Right ventricle myocardium inferior (tissue), 1 donor: ENCODE results near the gene TMEM258. TPM values are rescaled to one million over a fixed set of nuclear protein-coding genes. Genes with fewer than 3 reads are reported as not detected.

Source experiments
- ATAC-seq: fragments of 200-7000 bp; cut with Tn5 transposase; one replicate; pipeline ENCODE4 v1.9.1; 2020; ENCODE audit warnings: mild to moderate bottlenecking, moderate library complexity
- DNase-seq: peaks from one replicate; pipeline ENCODE4 v3.0.0; 2021; ENCODE audit errors: missing footprints
- intact Hi-C: fragments of 100-400 bp; cut with DNase I; formaldehyde crosslinking; loops from one replicate; pipeline ENCODE4 v1.11.0; 2022
- total RNA-seq: library from RNA; stranded (reverse); fragmentation: NEBNext Ultra II Directional; extraction: Animal tissue kit (Norgen Biotek cat#: 25700); gene quantifications from one replicate; pipeline ENCODE4 v1.2.1, GENCODE V29; 2021
- donor health status: DM: no; HTN: yes; CAD: no; lungs with severe emphysema.

Gene TMEM258
- total RNA-seq, 1 donor from 2014 or later: 130 TPM

DNA sequence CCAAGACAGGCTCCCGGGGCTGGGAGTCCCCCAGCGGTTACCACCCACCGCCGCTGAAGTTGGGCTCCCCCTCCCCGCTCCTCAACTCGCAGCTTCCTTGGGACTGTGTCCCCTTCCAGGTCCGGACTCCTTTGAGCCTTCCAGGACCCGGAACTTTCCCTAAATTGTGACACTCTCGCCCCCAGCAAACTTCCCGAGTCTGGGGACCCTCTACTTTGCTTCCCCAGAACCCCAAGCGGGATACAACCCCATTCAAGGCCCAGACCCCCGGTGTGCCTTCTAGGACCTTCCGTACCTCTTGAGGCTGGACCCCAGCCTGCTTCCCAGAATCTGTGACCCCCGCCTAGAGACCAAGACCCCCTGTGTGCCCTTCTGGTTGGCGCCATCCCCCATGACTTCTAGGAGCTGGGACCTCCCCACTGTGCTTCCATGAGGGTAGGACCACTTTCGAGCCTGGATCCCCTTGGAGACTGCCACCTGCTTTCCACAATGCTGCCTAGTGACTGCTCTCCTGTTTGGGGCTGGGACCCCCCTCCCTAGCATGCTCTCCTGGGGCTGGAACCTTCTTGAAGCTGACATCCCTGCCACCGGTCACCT is 39.4 kb downstream of the TMEM258 start:
- intact Hi-C loops: loop anchor here (2.0 kb wide), 1 partner anchor 356 kb away; no protein-coding TSS in a partner anchor

DNA sequence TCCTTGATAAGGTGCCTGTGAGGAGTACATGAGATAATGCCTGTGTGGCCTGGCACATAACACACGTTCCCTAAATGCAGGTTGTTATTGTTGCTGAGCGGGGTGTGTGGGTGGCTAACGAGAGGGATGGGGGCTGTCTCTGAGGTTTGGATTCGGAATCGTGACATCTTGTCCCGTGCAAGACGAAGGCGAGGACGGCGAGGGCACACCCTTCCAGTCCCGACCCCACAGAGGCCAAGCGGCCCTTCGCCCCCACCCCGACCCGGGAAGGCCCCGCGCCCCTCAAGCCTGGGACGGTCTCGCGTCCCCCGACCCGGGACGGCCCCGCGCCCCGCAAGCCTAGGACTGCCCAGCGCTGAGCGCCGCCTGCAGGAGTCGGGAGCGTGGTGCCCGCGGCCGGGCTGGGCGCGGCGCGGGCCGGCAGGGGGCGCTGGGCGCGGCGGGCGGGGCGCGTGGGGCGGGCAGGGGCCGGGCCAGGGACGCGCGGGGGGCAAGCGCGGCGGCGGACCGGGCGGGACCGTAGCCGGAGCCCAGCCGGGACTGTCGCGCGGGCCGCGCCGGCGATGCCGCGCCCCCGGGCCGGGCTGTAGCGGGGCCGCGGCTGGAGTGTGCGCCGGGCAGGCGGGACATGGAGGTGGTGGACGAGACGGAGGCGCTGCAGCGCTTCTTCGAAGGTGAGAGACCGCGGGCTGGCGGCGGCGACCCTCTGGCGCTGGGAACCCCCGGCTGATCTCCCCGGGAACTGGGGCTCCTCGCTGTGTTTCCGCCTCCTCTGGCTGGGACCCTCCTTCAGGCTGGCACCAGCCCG is 40.1 kb downstream of the TMEM258 start, which contains the start of gene MYRF:
Gene MYRF, plus strand, starts transcription at position 520 of the 808 bp plus-strand sequence. Its CDS starts 109 bp downstream, at position 629.
- intact Hi-C loops: loop anchor here (2.0 kb wide), 1 partner anchor 356 kb away; no protein-coding TSS in a partner anchor
- DNase-seq: no peak
- peak; percentile 42 for ATAC-seq

More for the DNA sequence above, 39.4 kb downstream of the TMEM258 start:
- no peak for ATAC-seq
- DNase-seq: no peak

DNA sequence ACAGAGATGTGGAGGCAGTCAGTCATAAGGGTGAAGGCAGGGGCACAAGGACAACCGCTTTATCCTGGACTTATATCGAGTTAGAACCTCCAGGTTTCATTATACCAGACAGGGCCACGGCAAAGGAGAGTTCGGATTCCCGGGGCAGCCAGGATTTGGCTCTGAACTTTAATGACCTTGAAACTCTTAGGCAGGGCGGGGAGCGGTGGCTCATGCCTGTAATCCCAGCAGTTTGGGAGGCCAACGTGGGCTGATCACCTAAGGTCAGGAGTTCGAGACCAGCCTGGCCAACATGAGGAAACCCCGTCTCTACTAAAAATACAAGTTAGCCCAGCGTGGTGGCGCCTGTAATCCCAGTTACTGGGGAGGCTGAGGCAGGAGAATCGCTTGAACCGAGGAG is 41.0 kb downstream of the TMEM258 start:
- ATAC-seq: no peak
- intact Hi-C loops: no loop called here

DNA sequence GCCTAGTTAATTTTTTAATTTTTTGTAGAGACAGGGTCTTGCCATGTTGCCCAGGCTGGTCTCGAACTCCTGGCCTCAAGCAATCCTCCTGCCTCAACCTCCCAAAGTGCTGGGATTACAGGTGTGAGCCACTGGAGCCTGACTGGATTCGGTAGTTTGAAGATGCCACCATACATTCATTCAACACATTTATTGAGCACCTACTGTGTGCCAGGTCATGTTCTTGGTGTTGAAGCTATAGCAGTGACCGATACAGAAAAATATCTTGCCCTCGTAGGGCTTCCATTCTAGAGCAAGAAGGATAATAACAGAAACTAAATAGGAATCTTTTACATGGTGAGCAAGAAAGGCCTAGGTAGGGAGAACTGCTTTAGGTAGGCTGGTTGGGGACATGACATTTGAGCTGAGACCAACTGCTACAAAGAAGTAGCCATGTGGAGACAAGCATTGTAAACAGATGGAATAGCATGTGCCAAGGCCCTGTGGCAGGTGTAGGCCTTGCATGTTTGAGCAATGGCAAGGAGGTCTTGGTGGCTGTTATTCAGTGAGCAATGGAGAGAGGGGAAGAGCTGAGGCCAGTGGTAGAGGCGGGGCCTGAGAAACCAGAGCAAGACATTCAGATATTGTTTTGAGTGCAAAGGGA is 41.6 kb downstream of the TMEM258 start:
- ATAC-seq (no peak), DNase-seq (no peak)
- intact Hi-C loops: no loop called here

More for the DNA sequence above, 41.0 kb downstream of the TMEM258 start:
- DNase-seq: no peak

DNA sequence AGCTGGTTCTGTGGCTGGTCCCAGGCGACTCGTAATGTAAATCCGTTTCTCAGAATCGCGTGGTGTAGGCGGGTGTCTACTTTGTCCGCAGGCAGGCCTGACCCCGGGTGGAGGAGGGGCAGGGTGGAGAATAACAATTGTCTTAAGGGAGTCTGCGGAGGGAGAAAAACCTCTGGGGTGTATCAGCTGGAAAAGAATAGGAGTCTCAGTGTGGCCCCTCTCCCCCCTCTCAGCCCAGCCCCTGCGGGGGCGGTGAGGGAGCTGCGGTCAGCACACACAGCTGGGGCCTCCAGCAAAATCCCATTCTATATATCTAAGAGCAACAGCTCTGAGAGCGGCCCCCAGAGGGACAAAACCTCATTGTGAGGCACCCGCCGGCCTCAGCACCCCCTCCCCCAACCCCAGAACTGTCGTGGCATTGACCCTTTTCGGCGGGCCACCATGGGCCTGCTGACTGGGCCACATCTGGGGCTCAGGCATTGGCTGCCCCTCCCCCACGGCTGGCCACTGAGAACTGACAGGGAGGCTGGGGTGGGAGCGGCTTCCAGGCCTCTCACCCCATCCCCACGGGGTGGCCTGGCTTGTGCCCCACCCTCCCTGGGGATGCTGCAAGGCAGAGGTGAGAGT is 42.7 kb downstream of the TMEM258 start:
- intact Hi-C loops: no loop called here
- DNase-seq: no peak
- no peak for ATAC-seq

DNA sequence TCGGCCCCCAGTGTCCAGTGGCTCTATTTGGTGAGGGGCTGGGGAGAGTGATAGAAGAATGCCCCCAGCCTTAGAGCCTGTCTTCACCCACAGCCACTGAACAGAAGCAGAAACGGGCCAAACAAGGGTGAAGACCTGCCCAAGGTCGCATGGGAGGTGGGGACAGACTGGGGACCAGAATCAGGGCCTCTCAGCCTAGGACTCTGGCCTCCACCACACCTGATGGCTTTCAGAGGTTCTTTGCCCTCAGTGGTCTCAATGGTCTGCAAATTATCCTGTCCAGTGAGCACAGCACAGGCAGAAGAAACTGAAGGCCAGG is 44.5 kb downstream of the TMEM258 start:
- no peak for DNase-seq
- peak; percentile 22 for ATAC-seq
- intact Hi-C loops: no loop called here

DNA sequence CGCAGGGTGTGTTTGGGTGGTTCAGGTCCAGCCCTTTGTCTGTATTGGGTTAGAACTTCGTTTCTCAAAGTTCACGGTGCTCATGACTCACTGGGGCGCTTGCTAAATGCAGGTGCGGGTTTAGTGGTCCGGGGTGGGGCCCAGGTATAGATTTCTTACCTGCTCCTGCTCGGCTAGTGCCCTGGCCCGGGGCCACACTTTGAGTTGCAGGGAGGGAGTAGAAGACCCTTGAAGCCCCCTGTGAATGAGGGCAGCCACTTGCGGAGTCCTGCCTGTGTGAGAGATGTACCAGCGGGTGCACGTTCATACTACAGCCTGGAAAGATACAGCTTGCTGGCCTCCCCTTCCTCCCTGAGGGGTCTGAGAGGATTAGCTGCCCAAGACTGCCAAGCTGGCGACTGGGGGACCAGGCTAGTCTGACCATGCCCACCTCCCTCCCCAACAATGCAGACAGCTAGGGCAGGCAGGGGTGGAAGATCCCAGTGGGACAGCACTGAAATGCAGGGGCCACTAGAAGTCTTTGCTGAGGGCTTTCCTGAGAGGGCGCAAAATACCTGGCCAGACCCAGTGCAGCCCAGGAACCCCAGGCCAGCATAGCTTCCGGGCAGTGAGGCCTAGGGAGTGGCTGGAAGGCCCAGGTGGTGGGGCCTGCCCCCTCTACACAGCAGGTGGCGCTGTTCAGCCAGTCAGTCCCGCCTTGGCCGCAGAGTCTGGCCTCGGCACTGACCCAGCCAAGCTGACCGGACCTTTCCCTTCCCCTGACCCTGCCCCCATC is 45.0 kb downstream of the TMEM258 start:
- intact Hi-C loops: no loop called here

DNA sequence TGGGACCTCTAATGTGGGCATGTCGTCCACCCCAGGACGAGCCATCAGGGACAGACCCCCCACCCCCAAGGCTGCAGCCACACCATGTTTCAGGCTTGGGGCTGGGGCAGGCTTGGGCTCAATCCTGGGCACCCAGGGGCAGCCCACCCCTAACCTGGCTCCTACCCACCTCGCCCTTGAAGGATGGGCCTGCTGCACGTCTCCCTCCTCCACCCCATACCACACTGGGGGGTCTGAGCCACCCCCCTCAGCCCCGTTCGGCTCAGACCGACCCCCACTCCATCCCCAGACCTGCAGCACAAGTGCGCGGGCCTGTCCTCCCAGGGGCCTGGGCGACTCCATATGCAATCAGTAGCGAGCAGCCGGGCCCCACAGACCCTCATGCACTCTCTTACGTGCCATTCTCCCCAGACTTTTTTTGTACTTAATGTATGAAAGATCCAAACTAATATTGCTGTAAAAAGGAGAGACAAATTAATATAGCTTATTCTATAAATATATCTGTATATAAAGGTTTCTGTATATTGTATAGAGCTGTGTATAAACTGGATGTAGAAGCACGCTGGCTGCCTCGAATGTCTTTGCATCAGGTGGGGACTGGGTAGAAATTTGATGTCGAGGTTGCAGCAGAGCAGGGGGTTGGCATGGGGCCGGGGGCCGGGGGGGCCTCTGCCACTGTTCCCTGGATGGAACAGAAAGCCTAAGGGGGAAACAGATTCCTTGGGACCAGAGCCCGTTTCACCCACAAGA is 45.8 kb downstream of the TMEM258 start:
- intact Hi-C loops: no loop called here
- no peak for ATAC-seq
- no peak for DNase-seq

More for the DNA sequence above, 45.0 kb downstream of the TMEM258 start:
- peak; percentile 83 for ATAC-seq
- DNase-seq: peak; percentile 88

DNA sequence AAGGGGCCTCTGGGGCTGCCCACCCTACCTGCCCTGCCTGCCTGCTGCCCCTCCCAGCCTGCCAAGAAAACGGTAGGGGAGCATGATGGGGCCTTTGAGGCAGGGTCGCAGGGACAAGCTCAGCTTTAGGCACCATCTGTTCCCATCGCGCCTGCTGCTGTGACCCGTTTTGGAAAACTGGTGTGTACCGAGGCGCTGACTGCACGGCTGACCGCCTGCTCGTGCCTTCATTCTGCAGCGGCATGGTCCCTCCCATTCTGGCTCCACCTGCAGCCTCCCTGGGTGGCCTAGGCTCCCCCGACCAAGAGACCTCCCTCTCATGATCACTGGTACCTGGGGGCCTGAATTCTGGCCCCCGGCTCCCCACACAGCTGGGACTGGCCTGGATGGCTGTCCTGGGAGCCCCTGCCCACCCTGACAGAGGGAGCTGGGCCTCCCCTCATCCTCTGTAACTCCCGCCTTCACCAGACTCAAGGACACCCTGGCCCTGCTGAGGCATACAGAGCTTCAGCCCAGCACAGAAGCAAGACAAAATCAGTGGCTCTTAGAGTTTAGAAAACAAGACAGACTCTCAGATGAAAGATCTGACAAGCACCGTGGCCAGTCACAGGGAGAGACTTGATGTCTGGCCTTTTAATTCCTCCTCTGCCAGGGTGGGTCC is 46.5 kb downstream of the TMEM258 start:
- intact Hi-C loops: no loop called here
- no peak for ATAC-seq
- no peak for DNase-seq

DNA sequence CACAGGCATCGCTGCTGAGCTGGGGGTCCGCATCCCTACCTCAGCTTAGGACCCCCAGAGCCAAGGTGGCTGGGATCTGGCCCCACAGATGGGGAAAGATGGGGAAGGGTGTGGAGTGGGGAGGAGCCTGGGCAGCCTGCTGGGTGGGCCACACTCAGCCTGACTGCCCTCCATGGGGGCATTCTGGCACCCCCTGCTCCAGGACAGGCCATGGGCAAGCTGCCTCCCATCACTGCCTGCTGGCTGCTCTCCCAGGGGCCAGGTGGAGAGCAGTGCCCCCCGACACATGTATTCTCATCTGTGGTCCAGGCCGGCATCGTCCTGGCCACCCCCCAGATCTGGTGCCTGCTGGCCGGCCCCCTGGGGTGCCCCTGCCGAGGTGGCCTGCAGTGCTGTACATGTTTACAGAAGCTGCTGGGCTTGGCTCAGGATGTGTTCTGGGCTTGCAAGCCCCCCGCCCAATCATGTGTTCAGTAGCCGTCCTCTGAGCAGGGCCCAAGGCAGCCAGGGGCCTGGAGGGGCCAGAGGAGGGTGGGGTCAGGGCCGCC is 47.7 kb downstream of the TMEM258 start:
- ATAC-seq: no peak
- intact Hi-C loops: no loop called here

DNA sequence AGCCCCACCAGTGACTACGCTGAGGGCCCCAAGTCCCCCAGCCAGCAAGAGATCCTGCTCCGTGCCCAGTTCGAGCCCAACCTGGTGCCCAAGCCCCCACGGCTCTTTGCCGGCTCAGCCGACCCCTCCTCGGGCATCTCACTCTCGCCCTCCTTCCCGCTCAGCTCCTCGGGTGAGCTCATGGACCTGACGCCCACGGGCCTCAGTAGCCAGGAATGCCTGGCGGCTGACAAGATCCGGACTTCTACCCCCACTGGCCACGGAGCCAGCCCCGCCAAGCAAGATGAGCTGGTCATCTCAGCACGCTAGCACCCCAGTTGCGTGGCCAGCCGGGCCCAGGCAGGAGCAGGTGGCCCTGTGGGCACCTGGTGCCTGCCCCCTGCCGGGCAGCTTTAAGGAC is 48.2 kb downstream of the TMEM258 start:
- intact Hi-C loops: no loop called here
- ATAC-seq (no peak), DNase-seq (no peak)

More for the DNA sequence above, 47.7 kb downstream of the TMEM258 start:
- no peak for DNase-seq

DNA sequence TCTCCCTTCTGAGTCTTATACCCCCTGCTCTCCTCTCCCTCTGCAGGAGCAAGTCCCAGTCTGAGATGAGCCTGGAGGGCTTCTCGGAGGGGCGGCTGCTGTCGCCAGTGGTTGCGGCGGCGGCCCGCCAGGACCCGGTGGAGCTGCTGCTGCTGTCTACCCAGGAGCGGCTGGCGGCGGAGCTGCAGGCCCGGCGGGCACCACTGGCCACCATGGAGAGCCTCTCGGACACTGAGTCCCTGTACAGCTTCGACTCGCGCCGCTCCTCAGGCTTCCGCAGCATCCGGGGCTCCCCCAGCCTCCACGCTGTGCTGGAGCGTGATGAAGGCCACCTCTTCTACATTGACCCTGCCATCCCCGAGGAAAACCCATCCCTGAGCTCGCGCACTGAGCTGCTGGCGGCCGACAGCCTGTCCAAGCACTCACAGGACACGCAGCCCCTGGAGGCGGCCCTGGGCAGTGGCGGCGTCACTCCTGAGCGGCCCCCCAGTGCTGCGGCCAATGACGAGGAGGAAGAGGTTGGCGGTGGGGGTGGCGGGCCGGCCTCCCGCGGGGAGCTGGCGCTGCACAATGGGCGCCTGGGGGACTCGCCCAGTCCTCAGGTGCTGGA is 48.8 kb downstream of the TMEM258 start:
- intact Hi-C loops: no loop called here
- ATAC-seq (no peak), DNase-seq (no peak)

DNA sequence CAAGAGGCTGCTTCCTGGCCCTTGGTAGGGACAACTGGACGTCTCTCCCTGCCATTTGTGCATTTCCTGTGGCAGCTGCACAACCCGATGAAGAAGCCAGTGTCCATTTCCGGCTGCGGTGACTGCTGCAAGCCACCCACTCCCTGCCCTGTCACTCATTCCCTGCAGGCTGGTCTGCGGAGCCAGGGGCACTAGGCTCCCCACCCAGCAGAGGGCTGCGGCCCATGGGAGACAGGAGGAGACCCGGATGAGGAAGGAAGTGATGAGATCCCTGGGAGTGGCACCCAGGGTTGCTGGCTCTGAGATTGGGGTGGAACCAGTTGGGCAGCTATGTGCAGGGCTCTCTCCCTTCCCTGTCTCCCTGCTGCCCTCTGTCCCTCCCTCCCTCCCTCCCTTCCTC is 50.0 kb downstream of the TMEM258 start:
- DNase-seq (no peak), ATAC-seq (peak; percentile 10)
- intact Hi-C loops: no loop called here

DNA sequence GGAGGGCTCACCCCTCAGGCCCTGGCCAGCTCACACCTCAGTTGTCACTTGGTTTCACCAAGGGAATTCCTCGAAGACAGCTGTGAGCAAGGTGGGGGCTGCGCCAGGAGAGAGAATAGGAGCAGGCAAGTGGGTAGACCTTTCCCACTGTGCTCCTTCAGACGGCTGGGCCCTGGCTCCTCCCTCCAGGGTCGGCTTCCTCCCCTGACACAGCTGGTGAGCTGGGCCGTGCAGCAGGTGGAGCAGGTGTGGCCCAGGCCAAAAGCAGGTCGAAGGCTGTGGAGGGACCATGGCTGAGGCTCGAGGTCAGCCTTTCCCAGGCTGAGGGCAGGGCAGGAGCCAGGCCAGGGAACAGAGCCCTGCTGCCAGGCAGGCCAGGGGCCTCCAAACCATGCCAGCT is 52.4 kb downstream of the TMEM258 start:
- peak; percentile 37 for ATAC-seq
- intact Hi-C loops: no loop called here
- no peak for DNase-seq

DNA sequence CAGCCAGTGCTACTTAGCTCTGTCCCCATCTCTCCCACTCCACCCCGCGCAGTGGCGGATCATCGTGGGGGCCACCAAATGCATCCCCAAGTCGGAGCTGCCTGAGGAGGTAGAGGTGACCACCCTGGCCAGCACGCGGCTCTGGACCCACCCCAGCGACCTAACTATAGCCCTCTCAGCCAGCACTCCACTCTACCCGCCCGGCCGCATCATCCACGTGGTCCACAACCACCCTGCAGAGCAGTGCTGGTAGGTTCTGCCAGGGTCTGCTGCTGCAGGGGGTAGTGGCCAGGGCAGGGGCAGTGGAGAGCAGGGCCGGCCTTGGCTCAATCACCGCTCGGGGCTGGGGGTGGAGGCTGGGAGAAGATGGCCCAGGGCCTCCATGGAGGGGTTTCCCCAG is 53.0 kb downstream of the TMEM258 start:
- no peak for DNase-seq
- intact Hi-C loops: no loop called here
- no peak for ATAC-seq
